Gastrocnemius medialis (tissue), 4 donors: ENCODE data around the gene L3MBTL1. TPM values are rescaled to one million over a fixed set of nuclear protein-coding genes. Genes with fewer than 3 reads are reported as not detected.
A peak's percentile ranks its signal among the peaks of the same experiment; 100 is the strongest.

Source experiments
- ATAC-seq, 2 donors: fragments of 150-250 bp; one replicate each; pipeline ENCODE4 v1.9.1; 2016
- DNase-seq, 2 donors: peaks; one replicate each; pipeline ENCODE4 v3.0.0-alpha.2; 2019
- H3K27ac ChIP-seq, 4 donors: fragments of 200-600 bp; sonication (generic); 1 replicate in 1 of 4; 2 replicates in 3 of 4; pipeline ENCODE4 v1.5.1; 2016 to 2018; ENCODE audit warnings: mild to moderate bottlenecking in 2 of 4, moderate library complexity in 1 of 4
- H3K27me3 ChIP-seq, 3 donors: fragments of 200-600 bp; sonication (generic) in 2 of 3; 1 replicate in 1 of 3; 2 replicates in 2 of 3; pipeline versions ENCODE4 v1.5.1 to v1.6.0; 2016 to 2019; ENCODE audit warnings: mild to moderate bottlenecking in 1 of 3, moderate library complexity in 1 of 3
- H3K36me3 ChIP-seq, 2 donors: fragments of 200-600 bp; sonication (generic) in 1 of 2; one replicate each; pipeline ENCODE4 v1.5.1; 2017 to 2018
- H3K4me1 ChIP-seq, 2 donors: fragments of 200-600 bp; sonication (generic) in 1 of 2; one replicate each; pipeline ENCODE4 v1.5.1; 2016 to 2017; ENCODE audit warnings: mild to moderate bottlenecking in 2 of 2
- H3K4me3 ChIP-seq, 4 donors: fragments of 200-600 bp; sonication (generic) in 3 of 4; 1 replicate in 1 of 4; 2 replicates in 3 of 4; pipeline ENCODE4 v1.5.1; 2016 to 2019; ENCODE audit warnings: mild to moderate bottlenecking in 2 of 4
- H3K9me3 ChIP-seq, 3 donors: fragments of 200-600 bp; sonication (generic) in 2 of 3; 1 replicate in 1 of 3; 2 replicates in 2 of 3; pipeline ENCODE4 v1.5.1; 2016 to 2019
- CTCF ChIP-seq, 5 experiments: fragments of 450-650 bp in 3 of 5; fragments of 200-600 bp in 2 of 5; sonication (generic) in 2 of 5; IDR thresholded peaks in 4 of 5; conservative IDR thresholded peaks in 1 of 5; 1 replicate in 4 of 5; 2 replicates in 1 of 5; pipeline ENCODE4 v1.5.1; 2016 to 2019; ENCODE audit warnings: antibody characterized with exemption in 5 of 5, mild to moderate bottlenecking in 3 of 5, moderate library complexity in 3 of 5
- POLR2A ChIP-seq, 2 donors: fragments of 450-650 bp; IDR thresholded peaks; one replicate each; pipeline ENCODE4 v1.6.1; 2017; ENCODE audit warnings: antibody characterized with exemption in 2 of 2, mild to moderate bottlenecking in 2 of 2, moderate library complexity in 2 of 2
- in situ Hi-C, 4 donors: fragments of 200-750 bp; cut with MboI; loops; one replicate each; pipeline versions ENCODE4 v1.15.0 to v1.8.0; 2017; ENCODE audit warnings: low sequenced_read_pairs in 4 of 4
- intact Hi-C: fragments of 100-400 bp; cut with DNase I; formaldehyde crosslinking; loops from one replicate; pipeline ENCODE4 v1.15.1; 2023; ENCODE audit warnings: low total_unique reads
- total RNA-seq, 4 donors: library from RNA; depleted of rRNA; stranded (reverse); fragments of >200 nt; gene quantifications; one replicate each; pipeline versions ENCODE4 v1.1.0 to v1.2.3, GENCODE V29; 2016

The L3MBTL1 gene
- total RNA-seq, 4 donors from 2014 or later = 1.1 to 6.0 (median 3.7) TPM

- no peak overlapping the region for H3K27ac ChIP-seq
- intact Hi-C loops = loop anchor here (1.0 kb wide), 1 partner anchor 542 kb away; no protein-coding TSS in a partner anchor
- peak; percentile 42 to 87 (median 69) for TF ChIP-seq CTCF (IDR thresholded peaks at IDR 0.05 in 4 of 5, conservative IDR thresholded peaks at IDR 0.05 in 1 of 5)
- TF ChIP-seq POLR2A (IDR thresholded peaks at IDR 0.05) = no peak
- H3K9me3 ChIP-seq = no peaks in the 10 kb centered on the region
- H3K4me3 ChIP-seq = no peak overlapping the region
- in situ Hi-C loops = loop anchor here in 3 of 4 donors (25.0 kb wide), 1 partner anchor 549 kb away; no protein-coding TSS in a partner anchor
- H3K4me1 ChIP-seq = no peaks in the 10 kb centered on the region
- ATAC-seq (peak in 1 of 2 donors; percentile 41), DNase-seq (peak in 1 of 2 donors; percentile 17)
- H3K36me3 ChIP-seq = peaks cover 0 to 18% of the 10 kb centered on the region in 2 donors
- no peaks in the 10 kb centered on the region for H3K27me3 ChIP-seq
These were observed 30.7 kb downstream of the L3MBTL1 start for GRCh38 chr20:43537921-43538877.

- H3K4me3 ChIP-seq = no peak overlapping the region
- TF ChIP-seq POLR2A (IDR thresholded peaks at IDR 0.05) = no peak
- no peak for TF ChIP-seq CTCF (IDR thresholded peaks at IDR 0.05 in 4 of 5, conservative IDR thresholded peaks at IDR 0.05 in 1 of 5)
- H3K27me3 ChIP-seq = no peaks in the 10 kb centered on the region
- no peaks in the 10 kb centered on the region for H3K9me3 ChIP-seq
- in situ Hi-C loops (loop anchor here in 3 of 4 donors (25.0 kb wide), 1 partner anchor 548 kb away; no protein-coding TSS in a partner anchor), intact Hi-C loops (loop anchor here (1.0 kb wide), 1 partner anchor 541 kb away; no protein-coding TSS in a partner anchor)
- no peaks in the 10 kb centered on the region for H3K4me1 ChIP-seq
- ATAC-seq = no peak
- peaks cover 0 to 18% of the 10 kb centered on the region in 2 donors for H3K36me3 ChIP-seq
- no peak for DNase-seq
- H3K27ac ChIP-seq = no peak overlapping the region
These were observed 31.6 kb downstream of the L3MBTL1 start for GRCh38 chr20:43538878-43539700.

DNA sequence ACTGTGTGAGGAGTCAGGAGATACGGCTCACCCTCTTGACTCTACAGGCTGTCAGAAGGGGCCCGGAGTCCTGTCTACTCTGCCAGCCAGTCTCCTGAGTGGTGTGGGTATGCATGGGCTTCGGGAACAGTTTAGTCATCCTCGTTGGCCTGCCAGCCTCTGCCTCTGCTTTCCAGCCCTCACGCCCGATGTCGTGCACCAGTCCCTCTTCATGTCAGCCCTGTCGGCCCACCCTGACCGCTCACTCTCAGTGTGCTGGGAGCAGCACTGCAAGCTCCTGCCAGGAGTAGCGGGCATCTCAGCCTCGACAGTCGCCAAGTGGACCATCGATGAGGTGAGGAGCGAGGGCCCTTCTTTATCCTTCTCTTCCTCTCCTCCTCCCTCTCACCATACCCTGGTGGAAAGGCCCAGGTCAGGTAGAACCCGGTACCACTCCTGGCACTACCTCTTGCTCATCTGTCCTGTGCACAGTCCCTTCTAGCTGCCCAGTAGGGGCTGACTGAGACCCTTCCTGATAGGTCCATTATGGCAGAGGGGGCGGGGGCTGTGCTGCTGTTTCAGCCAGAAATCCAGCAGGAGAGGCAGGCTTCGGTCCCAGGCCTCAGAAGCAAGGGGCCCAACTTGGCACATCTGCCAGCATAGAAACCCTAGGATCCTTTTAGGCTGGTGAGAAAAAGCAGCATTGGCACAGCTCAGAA is 32.6 kb downstream of the L3MBTL1 start:
- no peaks in the 10 kb centered on the region for H3K4me1 ChIP-seq
- no peak overlapping the region for H3K27ac ChIP-seq
- no peak for ATAC-seq
- no peak overlapping the region for H3K4me3 ChIP-seq
- intact Hi-C loops (no loop called here), in situ Hi-C loops (loop anchor here in 3 of 4 donors (25.0 kb wide), 1 partner anchor 547 kb away; no protein-coding TSS in a partner anchor)
- no peak for TF ChIP-seq POLR2A (IDR thresholded peaks at IDR 0.05)
- no peak for TF ChIP-seq CTCF (IDR thresholded peaks at IDR 0.05 in 4 of 5, conservative IDR thresholded peaks at IDR 0.05 in 1 of 5)
- peaks cover 0 to 14% of the 10 kb centered on the region in 2 donors for H3K36me3 ChIP-seq
- H3K9me3 ChIP-seq = no peaks in the 10 kb centered on the region
- DNase-seq = no peak
- H3K27me3 ChIP-seq = no peaks in the 10 kb centered on the region

DNA sequence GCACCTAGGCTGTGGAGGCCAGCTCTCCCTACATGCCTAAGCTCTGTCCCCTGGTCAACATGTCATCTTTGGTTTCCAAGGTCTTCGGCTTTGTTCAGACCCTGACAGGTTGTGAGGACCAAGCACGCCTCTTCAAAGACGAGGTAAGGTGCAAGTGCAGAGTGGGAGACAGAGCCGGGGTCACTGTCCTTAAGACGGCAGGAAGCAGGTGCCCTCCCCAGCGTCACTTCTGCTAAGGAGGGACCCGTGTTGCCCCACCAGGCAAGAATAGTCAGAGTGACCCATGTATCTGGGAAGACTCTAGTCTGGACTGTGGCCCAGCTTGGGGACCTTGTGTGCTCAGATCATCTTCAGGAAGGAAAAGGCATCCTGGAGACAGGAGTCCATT is 33.2 kb downstream of the L3MBTL1 start:
- ATAC-seq (no peak), DNase-seq (no peak)
- TF ChIP-seq CTCF (IDR thresholded peaks at IDR 0.05 in 4 of 5, conservative IDR thresholded peaks at IDR 0.05 in 1 of 5) (no peak), POLR2A (IDR thresholded peaks at IDR 0.05) (no peak)
- Histone ChIP-seq H3K27me3 (no peaks in the 10 kb centered on the region), H3K36me3 (peaks cover 0 to 12% of the 10 kb centered on the region in 2 donors), H3K9me3 (no peaks in the 10 kb centered on the region), H3K4me1 (no peaks in the 10 kb centered on the region), H3K27ac (no peak overlapping the region), H3K4me3 (no peak overlapping the region)
- intact Hi-C loops (no loop called here), in situ Hi-C loops (loop anchor here in 3 of 4 donors (25.0 kb wide), 1 partner anchor 547 kb away; no protein-coding TSS in a partner anchor)
